HG03457 (cell line): ENCODE data around the gene TPR.

ENCODE experiments used
- ATAC-seq: cut with Tn5 transposase; IDR thresholded peaks from one replicate; pipeline ENCODE4 v1.9.1; 2021; ENCODE audit warnings: moderate number of reproducible peaks; ENCODE audit not compliant: unreplicated experiment

TPR gene

GRCh38 chr1:186330758-186331157 lies 44.3 kb downstream of the TPR start:
- no peak for ATAC-seq

GRCh38 chr1:186327331-186327730 lies 47.7 kb downstream of the TPR start:
- ATAC-seq = no peak

GRCh38 chr1:186326009-186326408 lies 49.0 kb downstream of the TPR start:
- ATAC-seq = no peak

- ATAC-seq = no peak
Measured at GRCh38 chr1:186325239-186325638, 49.8 kb downstream of the TPR start.

- no peak for ATAC-seq
Measured at GRCh38 chr1:186323865-186324264, 51.2 kb downstream of the TPR start.

- ATAC-seq = no peak
Measured at GRCh38 chr1:186315570-186315969, 59.5 kb downstream of the TPR start.

- ATAC-seq = no peak
Measured at GRCh38 chr1:186311375-186312051, 63.5 kb downstream of the TPR start.

GRCh38 chr1:186310307-186310706 lies 64.7 kb downstream of the TPR start:
- ATAC-seq = no peak

- ATAC-seq = no peak
Measured at GRCh38 chr1:186308264-186309060, 66.6 kb downstream of the TPR start.

GRCh38 chr1:186307445-186307844 lies 67.6 kb downstream of the TPR start:
- ATAC-seq = no peak

- no peak for ATAC-seq
Measured at GRCh38 chr1:186306533-186306932, 68.5 kb downstream of the TPR start.

GRCh38 chr1:186304982-186305949 lies 69.8 kb downstream of the TPR start:
- ATAC-seq = no peak

GRCh38 chr1:186303911-186304310 lies 71.1 kb downstream of the TPR start:
- no peak for ATAC-seq

- ATAC-seq = no peak
Measured at GRCh38 chr1:186302381-186302920, 72.6 kb downstream of the TPR start.

GRCh38 chr1:186301448-186301847 lies 73.6 kb downstream of the TPR start:
- ATAC-seq = no peak

GRCh38 chr1:186300056-186300455 lies 75.0 kb downstream of the TPR start:
- ATAC-seq = no peak

GRCh38 chr1:186299570-186299969 lies 75.5 kb downstream of the TPR start:
- no peak for ATAC-seq

- ATAC-seq = no peak
Measured at GRCh38 chr1:186298851-186299250, 76.2 kb downstream of the TPR start.

GRCh38 chr1:186297439-186298045 lies 77.5 kb downstream of the TPR start:
- ATAC-seq = no peak

GRCh38 chr1:186295980-186296379 lies 79.1 kb downstream of the TPR start, which contains the start of gene PRG4:
Gene PRG4 (plus strand): TSS chr1:186296279.
- ATAC-seq = no peak

- no peak for ATAC-seq
Measured at GRCh38 chr1:186292875-186293274, 82.2 kb downstream of the TPR start.
